DOHH2 (cell line): Measurements from ENCODE around the gene SNIP1.

Experiments used
- H3F3A ChIP-seq: fragments of 200-600 bp; sonication (generic), shearing (Covaris generic); 2 replicates; pipeline ENCODE4 v1.6.0; 2016; ENCODE audit warnings: antibody characterized with exemption, mild to moderate bottlenecking; ENCODE audit not compliant: control insufficient read depth, insufficient read depth
- H3K27ac ChIP-seq: fragments of 200-600 bp; sonication (generic); 2 replicates; pipeline ENCODE4 v1.5.1; 2014; ENCODE audit warnings: low read depth, mild to moderate bottlenecking, low read length, moderate library complexity
- H3K27me3 ChIP-seq: fragments of 200-600 bp; sonication (generic); 2 replicates; pipeline ENCODE4 v1.6.1; 2014; ENCODE audit warnings: mild to moderate bottlenecking, low read length, mixed read lengths; ENCODE audit not compliant: control insufficient read depth
- H3K36me3 ChIP-seq: fragments of 200-600 bp; sonication (generic); 2 replicates; pipeline ENCODE4 v1.6.1; 2014; ENCODE audit warnings: mild to moderate bottlenecking, low read length, moderate library complexity, mixed read lengths; ENCODE audit not compliant: control insufficient read depth
- H3K4me1 ChIP-seq: fragments of 200-600 bp; sonication (generic); 2 replicates; pipeline ENCODE4 v1.6.1; 2014; ENCODE audit warnings: mild to moderate bottlenecking, low read length, mixed read lengths; ENCODE audit not compliant: control insufficient read depth
- H3K4me2 ChIP-seq: fragments of 200-600 bp; sonication (generic); 2 replicates; pipeline ENCODE4 v1.6.0; 2014; ENCODE audit warnings: mild to moderate bottlenecking, low read length, moderate library complexity
- H3K4me3 ChIP-seq: fragments of 200-600 bp; sonication (generic); 2 replicates; pipeline ENCODE4 v1.5.1; 2014; ENCODE audit warnings: mild to moderate bottlenecking, low read length, mixed read lengths
- H3K79me2 ChIP-seq: fragments of 200-600 bp; sonication (generic); 2 replicates; pipeline ENCODE4 v1.6.1; 2014; ENCODE audit warnings: mild to moderate bottlenecking, low read length, mixed read lengths; ENCODE audit not compliant: control insufficient read depth
- H3K9me2 ChIP-seq: fragments of 200-600 bp; sonication (generic); replicated peaks from 2 replicates; pipeline ENCODE4 v1.6.1; 2014; ENCODE audit warnings: mild to moderate bottlenecking, low read length, mixed read lengths; ENCODE audit not compliant: control insufficient read depth
- H3K9me3 ChIP-seq: fragments of 200-600 bp; sonication (generic); 2 replicates; pipeline ENCODE4 v1.6.1; 2014; ENCODE audit warnings: antibody characterized with exemption, low read length, mixed read lengths; ENCODE audit not compliant: control insufficient read depth, insufficient read depth
- H4K20me1 ChIP-seq: fragments of 200-600 bp; sonication (generic); 2 replicates; pipeline ENCODE4 v1.6.0; 2014; ENCODE audit warnings: low read depth, mild to moderate bottlenecking, antibody characterized with exemption, low read length, moderate library complexity; ENCODE audit not compliant: control insufficient read depth, insufficient read depth
- EZH2phosphoT487 ChIP-seq: fragments of 200-600 bp; sonication (generic); IDR thresholded peaks from 2 replicates; pipeline ENCODE4 v1.6.1; 2017; ENCODE audit warnings: borderline replicate concordance, mild to moderate bottlenecking, antibody characterized with exemption, low read length, moderate library complexity, mixed read lengths
- TF ChIP-seq, protein P1 (sequence below): fragments of 200-600 bp; sonication (generic); IDR thresholded peaks from one replicate; pipeline ENCODE4 v1.5.1; 2014; ENCODE audit warnings: antibody characterized with exemption, mild to moderate bottlenecking, low read depth, low read length; ENCODE audit not compliant: poor library complexity, severe bottlenecking

The SNIP1 gene

DNA sequence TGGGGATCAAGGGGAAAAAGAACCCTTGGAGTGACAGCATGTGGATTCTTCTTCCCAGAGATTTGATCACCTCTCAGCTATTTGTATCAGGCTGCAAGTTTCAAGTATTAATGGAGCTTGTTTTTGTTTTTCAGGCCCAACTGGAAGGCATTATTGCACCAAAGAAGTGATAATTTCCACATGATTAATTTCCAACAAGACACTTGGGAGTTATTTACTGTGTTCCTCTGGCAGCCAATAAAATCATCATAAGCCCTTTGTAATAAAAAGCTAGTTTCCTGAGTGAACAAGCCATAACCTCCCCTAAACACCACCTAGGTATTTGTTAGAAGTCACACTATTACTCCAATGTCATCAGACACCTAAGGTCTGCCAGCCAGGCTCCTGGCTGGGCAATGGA, 10.8 kb upstream of the SNIP1 start:
- 0 out of 2 replicates have a peak, but pooled peaks cover 3% of the 10 kb centered on the region for H4K20me1 ChIP-seq
- peaks cover 65% of the 10 kb centered on the region for H3K36me3 ChIP-seq
- H3K4me1 ChIP-seq: no peaks in the 10 kb centered on the region
- H3K79me2 ChIP-seq: no peaks in the 10 kb centered on the region
- no peak overlapping the region for H3K27ac ChIP-seq
- H3K4me3 ChIP-seq: no peak overlapping the region
- TF ChIP-seq EZH2phosphoT487: no peak
- TF ChIP-seq, protein P1, sequence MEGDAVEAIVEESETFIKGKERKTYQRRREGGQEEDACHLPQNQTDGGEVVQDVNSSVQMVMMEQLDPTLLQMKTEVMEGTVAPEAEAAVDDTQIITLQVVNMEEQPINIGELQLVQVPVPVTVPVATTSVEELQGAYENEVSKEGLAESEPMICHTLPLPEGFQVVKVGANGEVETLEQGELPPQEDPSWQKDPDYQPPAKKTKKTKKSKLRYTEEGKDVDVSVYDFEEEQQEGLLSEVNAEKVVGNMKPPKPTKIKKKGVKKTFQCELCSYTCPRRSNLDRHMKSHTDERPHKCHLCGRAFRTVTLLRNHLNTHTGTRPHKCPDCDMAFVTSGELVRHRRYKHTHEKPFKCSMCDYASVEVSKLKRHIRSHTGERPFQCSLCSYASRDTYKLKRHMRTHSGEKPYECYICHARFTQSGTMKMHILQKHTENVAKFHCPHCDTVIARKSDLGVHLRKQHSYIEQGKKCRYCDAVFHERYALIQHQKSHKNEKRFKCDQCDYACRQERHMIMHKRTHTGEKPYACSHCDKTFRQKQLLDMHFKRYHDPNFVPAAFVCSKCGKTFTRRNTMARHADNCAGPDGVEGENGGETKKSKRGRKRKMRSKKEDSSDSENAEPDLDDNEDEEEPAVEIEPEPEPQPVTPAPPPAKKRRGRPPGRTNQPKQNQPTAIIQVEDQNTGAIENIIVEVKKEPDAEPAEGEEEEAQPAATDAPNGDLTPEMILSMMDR: no peak
- H3K9me3 ChIP-seq: no peaks in the 10 kb centered on the region
- H3K4me2 ChIP-seq: no peak overlapping the region
- no peaks in the 10 kb centered on the region for H3K9me2 ChIP-seq
- H3K27me3 ChIP-seq: no peaks in the 10 kb centered on the region
- peaks cover 5% of the 10 kb centered on the region for H3F3A ChIP-seq

DNA sequence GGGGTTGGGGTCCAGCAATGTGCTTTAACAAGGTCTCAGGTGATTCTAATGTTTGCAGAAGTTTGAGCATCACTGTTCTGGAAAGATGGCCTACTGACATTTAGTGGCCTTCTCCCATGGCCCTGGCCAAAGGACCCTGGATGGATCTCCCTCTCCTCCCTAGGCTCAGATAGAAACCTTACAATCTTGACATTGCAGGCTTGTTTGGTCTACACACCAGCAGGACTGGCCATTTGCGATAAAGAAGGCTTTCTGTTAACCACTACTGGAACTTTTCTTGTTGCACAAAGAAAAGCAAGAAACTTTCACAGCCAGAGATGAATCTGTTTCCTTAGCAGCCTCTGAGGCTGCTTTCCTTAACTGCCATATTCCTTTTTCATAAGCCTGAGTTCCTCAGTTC, 8.9 kb upstream of the SNIP1 start:
- H3K36me3 ChIP-seq: peaks cover 46% of the 10 kb centered on the region
- no peak overlapping the region for H3K4me2 ChIP-seq
- no peaks in the 10 kb centered on the region for H3K4me1 ChIP-seq
- TF ChIP-seq, protein P1: no peak
- no peak for TF ChIP-seq EZH2phosphoT487
- H3K27me3 ChIP-seq: no peaks in the 10 kb centered on the region
- H3K9me2 ChIP-seq: no peaks in the 10 kb centered on the region
- H3K4me3 ChIP-seq: no peak overlapping the region
- H4K20me1 ChIP-seq: no peaks in the 10 kb centered on the region
- no peaks in the 10 kb centered on the region for H3K9me3 ChIP-seq
- peaks cover 5% of the 10 kb centered on the region for H3F3A ChIP-seq
- no peaks in the 10 kb centered on the region for H3K79me2 ChIP-seq
- H3K27ac ChIP-seq: no peak overlapping the region

DNA sequence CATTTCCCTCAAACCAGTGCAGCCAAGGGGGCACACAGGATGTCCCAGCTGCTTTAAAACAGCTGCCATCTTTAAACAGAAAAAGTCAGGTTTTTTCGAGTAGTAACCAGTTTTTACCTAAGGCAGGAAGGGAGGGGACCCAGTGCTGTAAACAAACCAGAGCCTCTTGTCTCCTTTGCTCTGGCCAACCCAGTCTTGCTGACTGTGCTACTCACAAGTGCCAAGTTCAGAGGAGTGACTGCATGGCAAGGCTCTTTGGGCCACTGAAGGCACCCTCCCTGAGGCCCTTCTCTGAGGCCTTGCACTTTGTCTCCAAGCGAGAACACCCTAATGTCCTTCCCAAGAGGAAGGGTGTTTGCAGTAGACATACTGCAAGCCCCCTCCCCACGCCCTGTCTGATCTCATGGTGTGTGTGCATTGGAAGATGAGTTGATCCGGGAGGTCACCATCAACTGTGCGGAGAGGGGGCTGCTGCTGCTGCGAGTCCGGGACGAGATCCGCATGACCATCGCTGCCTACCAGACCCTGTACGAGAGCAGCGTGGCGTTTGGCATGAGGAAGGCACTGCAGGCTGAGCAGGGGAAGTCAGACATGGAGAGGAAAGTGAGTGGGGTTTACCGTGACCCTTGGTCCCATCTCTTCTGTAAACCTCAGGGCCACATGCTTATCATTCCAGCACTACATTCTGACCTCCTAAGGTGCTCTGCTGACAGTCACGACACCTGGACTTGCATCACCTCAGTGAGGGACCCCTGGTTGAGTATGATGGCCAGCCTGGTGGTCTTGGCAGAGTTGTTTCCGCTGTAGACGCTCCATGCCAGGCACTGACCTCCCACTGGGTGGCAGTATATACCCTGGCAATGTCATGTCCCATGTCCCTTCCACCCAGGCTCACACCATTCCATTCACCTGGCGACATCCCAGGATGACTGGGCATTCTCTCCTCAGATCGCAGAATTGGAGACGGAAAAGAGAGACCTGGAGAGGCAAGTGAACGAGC, 7.3 kb upstream of the SNIP1 start:
- H3K27me3 ChIP-seq: no peaks in the 10 kb centered on the region
- no peaks in the 10 kb centered on the region for H3K9me3 ChIP-seq
- H3K27ac ChIP-seq: no peak overlapping the region
- no peak overlapping the region for H3K4me3 ChIP-seq
- peaks cover 5% of the 10 kb centered on the region for H3F3A ChIP-seq
- peaks cover 2% of the 10 kb centered on the region; the same call in 1 of the 2 replicates for H3K4me1 ChIP-seq
- H3K79me2 ChIP-seq: no peaks in the 10 kb centered on the region
- H4K20me1 ChIP-seq: no peaks in the 10 kb centered on the region
- no peaks in the 10 kb centered on the region for H3K9me2 ChIP-seq
- peaks cover 30% of the 10 kb centered on the region for H3K36me3 ChIP-seq
- H3K4me2 ChIP-seq: no peak overlapping the region
- TF ChIP-seq, protein P1: peak; percentile 84
- no peak for TF ChIP-seq EZH2phosphoT487
